Activated T-helper 17 cell treated with anti-CD3 and anti-CD28 coated beads, Interleukin-2, amount 50 U/mL, for 72 hours (primary cell): ENCODE results near the gene RBMS3. TPM values are rescaled to one million over a fixed set of nuclear protein-coding genes. Genes with fewer than 3 reads are reported as not detected.

Experiments
- ATAC-seq: fragments of 150-1000 bp; cut with Tn5 transposase; replicated peaks from 2 replicates; pipeline ENCODE4 v1.10.0; 2021; ENCODE audit warnings: mild to moderate bottlenecking, moderate library complexity
- H3K27ac Mint-ChIP-seq: one replicate; pipeline ENCODE4 v1.8.0; 2022; ENCODE audit warnings: mixed read lengths
- H3K27me3 Mint-ChIP-seq: one replicate; pipeline ENCODE4 v1.8.0; 2022; ENCODE audit warnings: mixed read lengths
- H3K36me3 Mint-ChIP-seq: one replicate; pipeline ENCODE4 v1.8.0; 2022; ENCODE audit warnings: low read depth, mild to moderate bottlenecking, mixed read lengths
- H3K4me1 Mint-ChIP-seq: one replicate; pipeline ENCODE4 v1.8.0; 2022; ENCODE audit warnings: mixed read lengths
- H3K4me3 Mint-ChIP-seq: one replicate; pipeline ENCODE4 v1.8.0; 2022; ENCODE audit warnings: mild to moderate bottlenecking, mixed read lengths
- H3K9me3 Mint-ChIP-seq: one replicate; pipeline ENCODE4 v1.8.0; 2022; ENCODE audit warnings: mixed read lengths
- total RNA-seq, 2 donors: library from RNA; stranded (reverse); gene quantifications; one replicate each; pipeline ENCODE4 v1.2.3, GENCODE V29; 2022

RBMS3 gene
- total RNA-seq, 2 donors from 2014 or later = 0.37 to 5.8 TPM

- Mint-ChIP-seq H3K9me3 (no peaks in the 10 kb centered on the region), H3K27me3 (no peaks in the 10 kb centered on the region), H3K4me1 (no peaks in the 10 kb centered on the region), H3K4me3 (no peak overlapping the region), H3K36me3 (no peaks in the 10 kb centered on the region), H3K27ac (no peak overlapping the region)
- no peak for ATAC-seq
These were observed 139.2 kb downstream of the RBMS3 start for GRCh38 chr3:29420106-29420505.

- H3K9me3 Mint-ChIP-seq = peaks cover 3% of the 10 kb centered on the region
- H3K27me3 Mint-ChIP-seq = no peaks in the 10 kb centered on the region
- H3K36me3 Mint-ChIP-seq = no peaks in the 10 kb centered on the region
- no peaks in the 10 kb centered on the region for H3K4me1 Mint-ChIP-seq
- no peak overlapping the region for H3K27ac Mint-ChIP-seq
- no peak overlapping the region for H3K4me3 Mint-ChIP-seq
- no peak for ATAC-seq
These were observed 145.7 kb downstream of the RBMS3 start for GRCh38 chr3:29426302-29427226.

- H3K4me1 Mint-ChIP-seq = no peaks in the 10 kb centered on the region
- H3K27me3 Mint-ChIP-seq = no peaks in the 10 kb centered on the region
- no peak for ATAC-seq
- no peaks in the 10 kb centered on the region for H3K36me3 Mint-ChIP-seq
- H3K9me3 Mint-ChIP-seq = peaks cover 3% of the 10 kb centered on the region
- no peak overlapping the region for H3K27ac Mint-ChIP-seq
- no peak overlapping the region for H3K4me3 Mint-ChIP-seq
These were observed 146.6 kb downstream of the RBMS3 start for GRCh38 chr3:29427266-29428103.

- no peaks in the 10 kb centered on the region for H3K27me3 Mint-ChIP-seq
- H3K4me1 Mint-ChIP-seq = no peaks in the 10 kb centered on the region
- ATAC-seq = no peak
- peaks cover 3% of the 10 kb centered on the region for H3K9me3 Mint-ChIP-seq
- no peak overlapping the region for H3K27ac Mint-ChIP-seq
- no peak overlapping the region for H3K4me3 Mint-ChIP-seq
- H3K36me3 Mint-ChIP-seq = no peaks in the 10 kb centered on the region
These were observed 148.3 kb downstream of the RBMS3 start for GRCh38 chr3:29429055-29429679.

GRCh38 chr3:29430558-29430971 is 149.7 kb downstream of the RBMS3 start:
- Mint-ChIP-seq H3K4me1 (no peaks in the 10 kb centered on the region), H3K27me3 (no peaks in the 10 kb centered on the region), H3K4me3 (no peak overlapping the region), H3K27ac (no peak overlapping the region), H3K36me3 (no peaks in the 10 kb centered on the region), H3K9me3 (peaks cover 3% of the 10 kb centered on the region)
- no peak for ATAC-seq

GRCh38 chr3:29436612-29437323 is 155.9 kb downstream of the RBMS3 start:
- no peaks in the 10 kb centered on the region for H3K36me3 Mint-ChIP-seq
- H3K27me3 Mint-ChIP-seq = no peaks in the 10 kb centered on the region
- no peaks in the 10 kb centered on the region for H3K9me3 Mint-ChIP-seq
- no peak overlapping the region for H3K27ac Mint-ChIP-seq
- ATAC-seq = no peak
- no peaks in the 10 kb centered on the region for H3K4me1 Mint-ChIP-seq
- H3K4me3 Mint-ChIP-seq = no peak overlapping the region

- H3K4me1 Mint-ChIP-seq = no peaks in the 10 kb centered on the region
- H3K9me3 Mint-ChIP-seq = peaks cover 3% of the 10 kb centered on the region
- no peak overlapping the region for H3K27ac Mint-ChIP-seq
- no peak overlapping the region for H3K4me3 Mint-ChIP-seq
- no peaks in the 10 kb centered on the region for H3K27me3 Mint-ChIP-seq
- ATAC-seq = no peak
- no peaks in the 10 kb centered on the region for H3K36me3 Mint-ChIP-seq
These were observed 157.7 kb downstream of the RBMS3 start for GRCh38 chr3:29438580-29438979.

- Mint-ChIP-seq H3K27ac (no peak overlapping the region), H3K4me1 (no peaks in the 10 kb centered on the region), H3K9me3 (peaks cover 5% of the 10 kb centered on the region), H3K4me3 (no peak overlapping the region), H3K27me3 (no peaks in the 10 kb centered on the region), H3K36me3 (no peaks in the 10 kb centered on the region)
- no peak for ATAC-seq
These were observed 159.8 kb downstream of the RBMS3 start for GRCh38 chr3:29440413-29441305.

- Mint-ChIP-seq H3K27me3 (no peaks in the 10 kb centered on the region), H3K36me3 (no peaks in the 10 kb centered on the region), H3K9me3 (peaks cover 5% of the 10 kb centered on the region), H3K4me3 (no peak overlapping the region), H3K27ac (no peak overlapping the region), H3K4me1 (no peaks in the 10 kb centered on the region)
- ATAC-seq = no peak
These were observed 160.6 kb downstream of the RBMS3 start for GRCh38 chr3:29441422-29441821.

- Mint-ChIP-seq H3K27ac (no peak overlapping the region), H3K36me3 (no peaks in the 10 kb centered on the region), H3K4me3 (no peak overlapping the region), H3K27me3 (no peaks in the 10 kb centered on the region), H3K9me3 (peaks cover 5% of the 10 kb centered on the region), H3K4me1 (no peaks in the 10 kb centered on the region)
- ATAC-seq = no peak
These were observed 167.2 kb downstream of the RBMS3 start for GRCh38 chr3:29447946-29448627.

- H3K27ac Mint-ChIP-seq = no peak overlapping the region
- no peaks in the 10 kb centered on the region for H3K27me3 Mint-ChIP-seq
- no peak overlapping the region for H3K4me3 Mint-ChIP-seq
- no peaks in the 10 kb centered on the region for H3K36me3 Mint-ChIP-seq
- no peaks in the 10 kb centered on the region for H3K9me3 Mint-ChIP-seq
- ATAC-seq = no peak
- no peaks in the 10 kb centered on the region for H3K4me1 Mint-ChIP-seq
These were observed 171.0 kb downstream of the RBMS3 start for GRCh38 chr3:29451920-29452319.

GRCh38 chr3:29452934-29453283 is 172.0 kb downstream of the RBMS3 start:
- no peak overlapping the region for H3K27ac Mint-ChIP-seq
- H3K36me3 Mint-ChIP-seq = no peaks in the 10 kb centered on the region
- no peaks in the 10 kb centered on the region for H3K4me1 Mint-ChIP-seq
- H3K4me3 Mint-ChIP-seq = no peak overlapping the region
- H3K27me3 Mint-ChIP-seq = no peaks in the 10 kb centered on the region
- no peaks in the 10 kb centered on the region for H3K9me3 Mint-ChIP-seq
- ATAC-seq = no peak
